Motor neuron (in vitro differentiated cells): Measurements from ENCODE around the gene JUND. TPM values are rescaled to one million over a fixed set of nuclear protein-coding genes. Genes with fewer than 3 reads are reported as not detected.

Experiments used
- ATAC-seq, 8 experiments: fragments of 200-7000 bp; cut with Tn5 transposase; replicated peaks in 6 of 8; 2 replicates each; pipeline ENCODE4 v1.8.0; 2021; ENCODE audit warnings: mild to moderate bottlenecking in 8 of 8, moderate library complexity in 8 of 8
- H3K27ac ChIP-seq, 2 donors: fragments of 250-450 bp; sonication (Bioruptor Pico); 2 replicates each; pipeline ENCODE4 v1.9.0; 2021; ENCODE audit warnings: antibody characterized with exemption in 2 of 2, mild to moderate bottlenecking in 2 of 2, moderate library complexity in 1 of 2
- H3K4me1 ChIP-seq, 2 donors: fragments of 250-450 bp; sonication (Bioruptor Pico); replicated peaks in 1 of 2; 2 replicates each; pipeline ENCODE4 v1.6.1; 2021; ENCODE audit warnings: antibody characterized with exemption in 2 of 2, mild to moderate bottlenecking in 2 of 2, moderate library complexity in 1 of 2
- H3K4me3 ChIP-seq, 5 donors: fragments of 250-450 bp; sonication (Bioruptor Pico); 2 replicates each; pipeline ENCODE4 v1.9.0; 2021; ENCODE audit warnings: antibody characterized with exemption in 5 of 5, mild to moderate bottlenecking in 5 of 5, moderate library complexity in 4 of 5
- WGBS, 10 experiments: fragments of 450-650 bp; shearing (Covaris generic); methylation state at CpG; one replicate each; pipeline ENCODE4 v1.0.0; 2022; 5-methylcytosine and 5-hydroxymethylcytosine counted together
- in situ Hi-C, 9 experiments: fragments of 400-800 bp; cut with MboI; loops; one replicate each; pipeline ENCODE4 v1.15.0; 2021; ENCODE audit warnings: low sequenced_read_pairs in 9 of 9, low pct_unique_long_range_greater_than_20kb in 2 of 9; ENCODE audit not compliant: unreplicated experiment in 9 of 9
- total RNA-seq, 8 experiments: library from RNA; unstranded; fragments of 300-600 nt; gene quantifications; 2 replicates each; pipeline versions ENCODE4 v1.2.3 to v1.2.4, GENCODE V29; 2022

The JUND gene
- total RNA-seq, 8 experiments from 2014 or later = 37.8 to 197 (median 98.2) TPM

DNA sequence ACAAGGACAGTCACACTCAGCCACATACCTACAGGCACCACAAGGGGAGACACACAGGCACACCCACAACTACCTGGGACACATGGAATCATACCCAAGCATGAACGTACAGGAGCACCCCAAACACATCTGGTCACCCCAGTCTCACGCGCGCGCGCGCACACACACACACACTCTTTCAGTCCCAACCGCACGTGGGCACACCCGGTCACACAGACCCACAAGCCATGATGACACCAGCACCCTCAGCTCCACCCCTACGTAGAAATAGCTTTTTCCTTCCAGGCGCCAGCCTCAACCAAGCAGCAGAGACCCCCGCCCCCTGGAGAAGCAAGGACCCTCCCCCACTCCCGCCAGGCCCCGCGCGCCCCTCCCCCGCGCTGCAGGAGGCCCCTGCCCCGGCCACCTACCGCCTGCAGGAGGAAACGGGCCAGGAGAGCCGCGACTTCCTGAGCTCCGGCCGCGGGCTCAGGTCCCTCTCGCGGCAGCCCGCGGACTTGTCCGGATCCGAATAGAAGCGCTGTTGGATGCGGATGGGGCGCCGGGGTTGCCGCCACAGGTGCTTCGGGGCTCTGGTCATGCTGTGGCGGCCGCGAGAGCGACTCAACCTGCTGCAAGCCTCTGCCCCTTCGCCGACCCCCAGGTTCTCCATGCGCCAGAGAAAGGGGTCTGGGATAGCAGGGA lies 48.7 kb downstream of the JUND start:
- WGBS, 10 experiments = 8% methylated on average over 5 of the region's 46 CpGs; no CpG with 5 or more reads in 9 of the 10 experiments
- H3K4me3 ChIP-seq = peak overlapping the region; percentile 39 to 62 (median 46)
- in situ Hi-C loops = no loop called here
- peaks cover 13 to 20% of the 10 kb centered on the region in 2 donors for H3K4me1 ChIP-seq
- peak; percentile 45 to 90 (median 85) for ATAC-seq
- peak overlapping the region; percentile 35 to 36 for H3K27ac ChIP-seq

DNA sequence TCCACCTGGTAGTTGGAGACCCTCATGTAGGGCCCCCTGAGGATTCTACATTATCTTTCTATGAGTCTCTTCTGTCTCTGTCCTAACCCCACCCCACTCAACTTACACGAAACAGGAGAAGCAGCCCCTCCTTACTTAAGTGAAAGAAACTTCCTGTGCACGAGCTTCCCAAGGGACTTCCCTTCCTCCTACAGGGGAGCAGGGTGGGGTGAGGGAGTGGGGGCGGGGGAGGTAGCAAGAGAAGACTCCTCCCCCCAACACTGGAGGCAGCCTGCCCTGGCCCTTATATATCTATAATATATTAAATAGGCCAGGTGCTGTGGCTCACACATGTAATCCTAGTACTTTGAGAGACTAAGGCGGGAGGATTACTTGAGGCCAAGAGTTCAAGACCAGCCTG lies 49.6 kb downstream of the JUND start:
- Histone ChIP-seq H3K27ac (no peak overlapping the region), H3K4me1 (peaks cover 13 to 20% of the 10 kb centered on the region in 2 donors), H3K4me3 (no peak overlapping the region)
- in situ Hi-C loops = no loop called here
- 0 to 20% methylated on average over 1 of the region's 4 CpGs; no CpG with 5 or more reads in 8 of the 10 experiments for whole genome bisulfite sequencing, 10 experiments
- peak in 2 of 8 experiments; percentile 2 to 5 for ATAC-seq

- H3K4me3 ChIP-seq = no peak overlapping the region
- ATAC-seq = peak in 6 of 8 experiments; percentile 2 to 38 (median 20)
- WGBS, 10 experiments = 50 to 89% (median 75%) methylated on average over 3 to 4 of the region's 18 CpGs; no CpG with 5 or more reads in 7 of the 10 experiments
- in situ Hi-C loops = no loop called here
- H3K4me1 ChIP-seq = peaks cover 15 to 22% of the 10 kb centered on the region in 2 donors
- H3K27ac ChIP-seq = peak overlapping the region in 1 of 2 donors; percentile 42
Measured at GRCh38 chr19:18230941-18231734, 50.3 kb downstream of the JUND start.

DNA sequence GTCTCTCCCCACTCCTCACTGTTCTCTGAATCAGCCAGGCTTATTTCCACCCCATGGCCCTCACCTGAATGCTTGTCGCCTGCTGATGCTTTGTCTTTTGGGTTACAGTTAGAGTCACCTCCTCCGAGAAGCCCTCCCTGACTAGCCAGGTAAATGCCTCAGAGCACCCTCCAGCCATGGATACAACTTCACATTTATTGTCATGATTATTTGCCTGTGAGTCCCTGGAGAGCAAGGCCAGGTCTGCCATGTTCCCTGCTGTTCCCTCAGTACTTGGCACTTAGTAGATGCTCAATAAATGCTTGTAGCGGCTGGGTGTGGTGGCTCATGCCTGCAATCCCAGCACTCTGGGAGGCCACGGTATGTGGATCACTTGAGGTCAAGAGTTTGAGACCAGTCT lies 51.5 kb downstream of the JUND start:
- peaks cover 20 to 34% of the 10 kb centered on the region in 2 donors for H3K4me1 ChIP-seq
- WGBS, 10 experiments = 10 to 100% (median 71%) methylated on average over 1 to 4 of the region's 4 CpGs; no CpG with 5 or more reads in 3 of the 10 experiments
- H3K27ac ChIP-seq = no peak overlapping the region
- no peak for ATAC-seq
- in situ Hi-C loops = no loop called here
- H3K4me3 ChIP-seq = no peak overlapping the region

Other genes with a start within 250 kb of the JUND start
- gene IL12RB1, start 194.7 kb downstream of the JUND start, total RNA-seq = 1 to 10 TPM in 1 of 8 experiments, under 1 TPM in 5, not detected in 2; 0.05 to 1.2 (median 0.23) TPM
- gene MAST3, start 183.8 kb downstream of the JUND start, total RNA-seq = 10 to 100 TPM in 1 of 8 experiments, 1 to 10 TPM in 7; 3.3 to 11.7 (median 5.8) TPM
- 10 to 100 TPM; 15.6 to 62.6 (median 27.4) TPM for gene PIK3R2, start 128.5 kb downstream of the JUND start, total RNA-seq
- 100 to 1,000 TPM in 1 of 8 experiments, 10 to 100 TPM in 2, 1 to 10 TPM in 3, under 1 TPM in 2; 0.09 to 163 (median 3.1) TPM for gene IFI30, start 107.8 kb downstream of the JUND start, total RNA-seq
- 10 to 100 TPM in 4 of 8 experiments, 1 to 10 TPM in 4; 6.6 to 22.9 (median 11.1) TPM for gene MPV17L2, start 88.4 kb downstream of the JUND start, total RNA-seq
- 100 to 1,000 TPM in 1 of 8 experiments, 10 to 100 TPM in 6, 1 to 10 TPM in 1; 2.7 to 142 (median 32.3) TPM for gene RAB3A, start 77.6 kb downstream of the JUND start, total RNA-seq
- gene PDE4C, start 55.2 kb downstream of the JUND start, total RNA-seq = 1 to 10 TPM; 1.3 to 4.3 (median 2.5) TPM
- gene IQCN, start 7.2 kb downstream of the JUND start, total RNA-seq = 1 to 10 TPM in 6 of 8 experiments, under 1 TPM in 2; 0.38 to 2.8 (median 1.7) TPM
- gene LSM4, start 41.5 kb upstream of the JUND start, total RNA-seq = 100 to 1,000 TPM in 7 of 8 experiments, 10 to 100 TPM in 1; 87.3 to 240 (median 151) TPM
- 10 to 100 TPM in 7 of 8 experiments, 1 to 10 TPM in 1; 8.2 to 42.8 (median 17.1) TPM for gene PGPEP1, start 59.0 kb upstream of the JUND start, total RNA-seq
- gene GDF15, start 104.5 kb upstream of the JUND start, total RNA-seq = 100 to 1,000 TPM in 2 of 8 experiments, 10 to 100 TPM in 6; 14.0 to 784 (median 60.0) TPM
- gene LRRC25, start 116.0 kb upstream of the JUND start, total RNA-seq = 1 to 10 TPM in 2 of 8 experiments, under 1 TPM in 6; 0.14 to 2.1 (median 0.47) TPM
- 100 to 1,000 TPM in 1 of 8 experiments, 10 to 100 TPM in 7; 60.2 to 155 (median 70.1) TPM for gene SSBP4, start 137.8 kb upstream of the JUND start, total RNA-seq
- gene ISYNA1, start 156.5 kb upstream of the JUND start, total RNA-seq = 100 to 1,000 TPM in 3 of 8 experiments, 10 to 100 TPM in 4, 1 to 10 TPM in 1; 7.2 to 157 (median 86.2) TPM
- gene ELL, start 240.4 kb upstream of the JUND start, total RNA-seq = 10 to 100 TPM in 2 of 8 experiments, 1 to 10 TPM in 6; 3.4 to 13.8 (median 6.2) TPM